ENCODE results near the gene CELA3B. TPM values are rescaled to one million over a fixed set of nuclear protein-coding genes. Genes with fewer than 3 reads are reported as not detected.

CELA3B gene, protein sequence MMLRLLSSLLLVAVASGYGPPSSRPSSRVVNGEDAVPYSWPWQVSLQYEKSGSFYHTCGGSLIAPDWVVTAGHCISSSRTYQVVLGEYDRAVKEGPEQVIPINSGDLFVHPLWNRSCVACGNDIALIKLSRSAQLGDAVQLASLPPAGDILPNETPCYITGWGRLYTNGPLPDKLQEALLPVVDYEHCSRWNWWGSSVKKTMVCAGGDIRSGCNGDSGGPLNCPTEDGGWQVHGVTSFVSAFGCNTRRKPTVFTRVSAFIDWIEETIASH
- not detected in 2 replicates for total RNA-seq

DNA sequence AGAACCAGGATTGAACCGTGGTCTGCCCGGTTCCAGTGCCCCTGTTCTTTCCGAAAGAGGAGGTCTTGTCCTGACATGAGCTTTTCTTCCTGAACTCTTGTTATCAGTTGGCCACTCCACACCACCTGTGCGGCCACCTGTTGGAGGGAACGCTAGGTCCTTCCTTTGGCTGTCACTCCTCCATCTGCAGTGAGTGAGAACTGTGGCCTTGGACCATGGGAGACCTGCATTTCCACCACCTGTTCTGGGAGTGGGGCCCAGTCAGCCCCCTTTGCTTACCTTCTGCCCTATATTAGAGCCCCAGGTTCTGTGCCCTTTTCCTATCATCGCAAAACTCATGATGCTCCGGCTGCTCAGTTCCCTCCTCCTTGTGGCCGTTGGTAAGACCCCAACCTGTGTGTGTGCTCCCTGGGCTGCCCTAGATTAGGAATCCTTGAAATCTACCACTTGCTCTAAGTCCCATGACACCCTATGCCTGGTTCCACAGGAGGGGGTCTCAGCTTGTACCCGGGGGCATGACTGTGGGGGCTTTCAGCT lies at the start of gene CELA3B:
CELA3B (plus strand) TSS at position 320 of the 537 bp plus-strand sequence; CDS start at position 338, 18 bp downstream.

DNA sequence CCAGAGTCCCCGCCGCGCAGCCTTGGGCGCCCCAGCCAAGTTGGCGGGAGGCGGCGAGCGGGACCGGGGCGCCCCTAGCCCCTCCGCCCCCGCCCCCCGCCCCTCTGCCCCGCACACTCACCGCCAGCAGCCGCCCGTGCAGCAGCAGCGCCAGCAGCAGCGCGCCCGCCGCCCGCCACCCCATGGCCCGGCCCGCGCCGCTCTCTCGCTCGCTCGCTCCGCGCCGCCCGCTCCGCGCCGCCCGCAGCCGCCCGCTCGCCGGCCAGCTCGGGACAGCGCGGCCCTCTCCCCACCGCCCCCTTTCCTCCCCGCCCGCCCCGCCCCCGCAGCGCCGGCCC lies 39.8 kb upstream of the CELA3B start, which contains the start of gene HSPG2:
HSPG2 (minus strand) TSS at position 277 of the 338 bp plus-strand sequence; CDS start at position 184, 93 bp downstream.

DNA sequence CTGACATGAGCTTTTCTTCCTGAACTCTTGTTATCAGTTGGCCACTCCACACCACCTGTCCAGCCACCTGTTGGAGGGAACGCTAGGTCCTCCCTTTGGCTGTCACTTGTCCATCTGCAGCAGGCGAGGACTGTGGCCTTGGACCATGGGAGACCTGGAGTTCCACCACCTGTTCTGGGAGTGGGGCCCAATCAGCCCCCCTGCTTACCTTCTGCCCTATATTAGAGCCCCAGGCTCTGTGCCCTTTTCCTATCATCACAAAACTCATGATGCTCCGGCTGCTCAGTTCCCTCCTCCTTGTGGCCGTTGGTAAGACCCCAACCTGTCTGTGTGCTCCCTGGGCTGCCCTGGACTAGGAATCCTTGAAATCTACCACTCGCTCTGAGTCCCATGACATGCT lies 24.6 kb downstream of the CELA3B start, which contains the start of gene CELA3A:
CELA3A (plus strand) TSS at position 249 of the 400 bp plus-strand sequence; CDS start at position 267, 18 bp downstream.

Other genes with a start within 250 kb of the CELA3B start
- gene USP48, start 193.9 kb upstream of the CELA3B start, total RNA-seq = 42.4 and 114 TPM in 2 replicates
- gene LDLRAD2, start 164.8 kb upstream of the CELA3B start, total RNA-seq = under 0.01 and 0.06 TPM in 2 replicates
- 889 and 1,899 TPM in 2 replicates for gene HSPG2, start 39.7 kb upstream of the CELA3B start, total RNA-seq
- gene CELA3A, start 24.6 kb downstream of the CELA3B start, total RNA-seq = not detected in 2 replicates
- 392 and 426 TPM in 2 replicates for gene CDC42, start 75.7 kb downstream of the CELA3B start, total RNA-seq
- gene WNT4, start 166.1 kb downstream of the CELA3B start, total RNA-seq = 0.25 and 0.32 TPM in 2 replicates

Data from bladder microvascular endothelial cell (primary cell).